K562 (cell line): ENCODE results near the gene IKBKG. TPM values are rescaled to one million over a fixed set of nuclear protein-coding genes. Genes with fewer than 3 reads are reported as not detected.

Experiments used
- ATF1 ChIP-seq, 2 experiments: fragments of 450-650 bp in 1 of 2; IDR thresholded peaks; 2 replicates each; pipeline ENCODE4 v1.6.1; 2016; ENCODE audit warnings: missing compliant biosample characterization in 1 of 2, missing genetic modification characterization in 1 of 2
- HDAC1 ChIP-seq, 2 experiments: fragments of 450-650 bp; IDR thresholded peaks; 2 replicates each; pipeline ENCODE4 v1.6.1; 2016 to 2017; ENCODE audit warnings: inconsistent platforms in 1 of 2, mild to moderate bottlenecking in 1 of 2, moderate library complexity in 1 of 2
- KAT2B ChIP-seq: IDR thresholded peaks from one replicate; pipeline ENCODE4 v1.6.1; 2012; ENCODE audit warnings: low read depth, mild to moderate bottlenecking, control low read depth, inconsistent platforms, low read length, moderate library complexity
- KDM4B ChIP-seq, 2 experiments: fragments of 450-650 bp in 1 of 2; sonication (generic) in 1 of 2; IDR thresholded peaks; 2 replicates each; pipeline ENCODE4 v1.6.1; 2016 to 2017; ENCODE audit warnings: borderline replicate concordance in 2 of 2, antibody characterized with exemption in 1 of 2, low read depth in 1 of 2, mild to moderate bottlenecking in 1 of 2
- MBD2 ChIP-seq: sonication (generic); IDR thresholded peaks from 2 replicates; pipeline ENCODE4 v1.6.1; 2016; ENCODE audit warnings: low read depth, borderline replicate concordance
- NCOA4 ChIP-seq: fragments of 450-650 bp; IDR thresholded peaks from 2 replicates; pipeline ENCODE4 v1.6.1; 2018; ENCODE audit warnings: mild to moderate bottlenecking; ENCODE audit not compliant: partially characterized antibody
- NR1H2 ChIP-seq: sonication (generic); formaldehyde crosslinking; IDR thresholded peaks from 2 replicates; pipeline ENCODE4 v1.4.0; 2020; ENCODE audit warnings: mild to moderate bottlenecking, missing genetic modification reagents
- POLR2AphosphoS5 ChIP-seq: IDR thresholded peaks from 2 replicates; pipeline ENCODE4 v1.6.1; 2011; ENCODE audit warnings: mild to moderate bottlenecking, low read depth, low read length, moderate library complexity; ENCODE audit not compliant: control insufficient read depth, insufficient read depth
- SRSF9 ChIP-seq: fragments of 200-400 bp; formaldehyde crosslinking; IDR thresholded peaks from 2 replicates; pipeline ENCODE4 v1.6.1; 2017; ENCODE audit warnings: low read depth, low read length, borderline replicate concordance
- SUPT5H ChIP-seq: fragments of 450-650 bp; IDR thresholded peaks from 2 replicates; pipeline ENCODE4 v1.6.1; 2016
- XRCC3 ChIP-seq: fragments of 450-650 bp; IDR thresholded peaks from 2 replicates; pipeline ENCODE4 v1.6.1; 2017; ENCODE audit warnings: mild to moderate bottlenecking, moderate library complexity
- polyA plus RNA-seq, 8 experiments: library from polyadenylated mRNA; depleted of rRNA in 4 of 8; stranded (reverse) in 5 of 8; unstranded in 3 of 8; fragments of >200 nt; fragmentation: Nextera tagmentation in 2 of 8; fragmentation: Illumina TruSeq in 1 of 8; extraction: Ambion mirVana in 2 of 8; extraction: Trizol in 1 of 8; gene quantifications; 2 replicates each; pipeline versions ENCODE4 v1.2.1 to v1.2.3, GENCODE V29; 2011 to 2014; ENCODE audit warnings: inconsistent platforms in 1 of 8, missing spikeins in 1 of 8
- total RNA-seq, 7 experiments: library from RNA; depleted of rRNA in 6 of 7; stranded (reverse); fragments of >200 nt in 6 of 7; fragmentation: Illumina TruSeq in 2 of 7; extraction: Trizol in 2 of 7; gene quantifications; 2 replicates each; pipeline versions ENCODE4 v1.2.1 to v1.2.3, GENCODE V29; 2011 to 2021; ENCODE audit warnings: low replicate concordance in 1 of 7
- TF ChIP-seq, protein P1 (sequence below): sonication (generic); formaldehyde crosslinking; IDR thresholded peaks from 2 replicates; pipeline ENCODE4 v1.8.0; 2022; ENCODE audit warnings: mild to moderate bottlenecking, missing genetic modification reagents
- TF ChIP-seq, protein P2 (sequence below): fragments of 250-450 bp; sonication (Bioruptor Pico); IDR thresholded peaks from 2 replicates; pipeline ENCODE4 v1.4.0; 2020; ENCODE audit warnings: mild to moderate bottlenecking, moderate library complexity, borderline replicate concordance
- TF ChIP-seq, protein P3 (sequence below): fragments of 250-450 bp; sonication (Bioruptor Pico); IDR thresholded peaks from 2 replicates; pipeline ENCODE4 v1.4.0; 2020; ENCODE audit warnings: mild to moderate bottlenecking
- TF ChIP-seq, protein P4 (sequence below), 2 experiments: fragments of 200-800 bp in 1 of 2; sonication (Bioruptor generic) in 1 of 2; sonication (generic) in 1 of 2; formaldehyde crosslinking in 1 of 2; IDR thresholded peaks in 1 of 2; conservative IDR thresholded peaks in 1 of 2; 2 replicates each; pipeline versions ENCODE4 v1.5.0 to v1.6.1; 2016 to 2020; ENCODE audit warnings: missing compliant biosample characterization in 1 of 2, missing genetic modification characterization in 1 of 2, missing genetic modification reagents in 1 of 2

IKBKG gene
- total and polyA plus RNA-seq, 9 of the 15 experiments (the other 6 are each of a cell fraction or from before 2014, with no cell fraction given): 0.68 to 60.0 (median 21.9) TPM

DNA sequence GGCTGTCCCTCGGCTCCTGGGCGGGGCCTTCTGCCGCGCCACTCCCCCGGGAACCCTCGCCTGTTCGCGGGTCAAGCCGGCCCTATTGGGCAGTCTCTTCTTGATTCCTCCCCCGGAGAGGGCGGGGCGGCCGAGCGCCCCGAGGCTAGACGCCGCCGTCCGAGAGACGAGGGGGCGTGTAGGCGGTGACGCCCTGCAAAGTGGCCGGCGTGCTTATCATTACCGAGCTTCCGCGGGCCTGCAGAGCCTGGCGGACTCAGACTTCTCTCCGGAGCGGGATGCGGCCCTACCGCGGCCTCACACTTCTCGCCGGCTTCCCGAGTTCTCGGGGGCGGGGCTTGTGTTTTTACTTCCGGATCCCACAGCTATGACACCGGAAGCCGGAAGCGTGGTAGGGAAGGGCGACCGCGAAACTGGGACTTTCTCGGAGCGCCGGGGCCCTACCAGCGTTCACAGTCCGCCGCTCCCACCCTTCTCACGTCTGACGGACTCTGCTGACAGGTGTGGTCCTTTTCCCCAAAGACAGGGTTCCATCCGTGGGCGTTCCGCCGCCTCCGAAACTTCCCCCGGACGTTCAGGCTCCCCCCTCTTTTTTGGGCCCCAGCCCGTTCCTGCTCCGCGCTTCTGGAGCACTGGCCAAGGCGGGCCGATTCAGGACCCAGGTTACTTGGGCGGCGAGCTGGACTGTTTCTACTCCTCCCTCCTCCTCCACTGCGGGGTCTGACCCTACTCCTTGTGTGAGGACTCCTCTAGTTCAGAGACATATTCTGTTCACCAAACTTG lies at the start of gene IKBKG (continued):
- TF ChIP-seq XRCC3: no peak
- TF ChIP-seq SRSF9: no peak
- TF ChIP-seq KDM4B (IDR thresholded peaks at IDR 0.05; ENCODE audit: borderline replicate concordance in 2 of 2, low read depth in 1 of 2): 0 out of 4 replicates have a peak, but pooled peaks of 1 of the 2 experiments have one; percentile 64
- TF ChIP-seq HDAC1 (IDR thresholded peaks at IDR 0.05): peak in 1 of 2 experiments; percentile 65; a peak in 2 of 4 replicates
- peak; percentile 33; the same call in 1 of the 2 replicates for TF ChIP-seq MBD2
- no peak for TF ChIP-seq KAT2B
- no peak for TF ChIP-seq ATF1 (CRISPR knock-in tag; IDR thresholded peaks at IDR 0.05)
- peak; percentile 74 for TF ChIP-seq ATF1 (tag; IDR thresholded peaks at IDR 0.05)
- TF ChIP-seq, protein P1, sequence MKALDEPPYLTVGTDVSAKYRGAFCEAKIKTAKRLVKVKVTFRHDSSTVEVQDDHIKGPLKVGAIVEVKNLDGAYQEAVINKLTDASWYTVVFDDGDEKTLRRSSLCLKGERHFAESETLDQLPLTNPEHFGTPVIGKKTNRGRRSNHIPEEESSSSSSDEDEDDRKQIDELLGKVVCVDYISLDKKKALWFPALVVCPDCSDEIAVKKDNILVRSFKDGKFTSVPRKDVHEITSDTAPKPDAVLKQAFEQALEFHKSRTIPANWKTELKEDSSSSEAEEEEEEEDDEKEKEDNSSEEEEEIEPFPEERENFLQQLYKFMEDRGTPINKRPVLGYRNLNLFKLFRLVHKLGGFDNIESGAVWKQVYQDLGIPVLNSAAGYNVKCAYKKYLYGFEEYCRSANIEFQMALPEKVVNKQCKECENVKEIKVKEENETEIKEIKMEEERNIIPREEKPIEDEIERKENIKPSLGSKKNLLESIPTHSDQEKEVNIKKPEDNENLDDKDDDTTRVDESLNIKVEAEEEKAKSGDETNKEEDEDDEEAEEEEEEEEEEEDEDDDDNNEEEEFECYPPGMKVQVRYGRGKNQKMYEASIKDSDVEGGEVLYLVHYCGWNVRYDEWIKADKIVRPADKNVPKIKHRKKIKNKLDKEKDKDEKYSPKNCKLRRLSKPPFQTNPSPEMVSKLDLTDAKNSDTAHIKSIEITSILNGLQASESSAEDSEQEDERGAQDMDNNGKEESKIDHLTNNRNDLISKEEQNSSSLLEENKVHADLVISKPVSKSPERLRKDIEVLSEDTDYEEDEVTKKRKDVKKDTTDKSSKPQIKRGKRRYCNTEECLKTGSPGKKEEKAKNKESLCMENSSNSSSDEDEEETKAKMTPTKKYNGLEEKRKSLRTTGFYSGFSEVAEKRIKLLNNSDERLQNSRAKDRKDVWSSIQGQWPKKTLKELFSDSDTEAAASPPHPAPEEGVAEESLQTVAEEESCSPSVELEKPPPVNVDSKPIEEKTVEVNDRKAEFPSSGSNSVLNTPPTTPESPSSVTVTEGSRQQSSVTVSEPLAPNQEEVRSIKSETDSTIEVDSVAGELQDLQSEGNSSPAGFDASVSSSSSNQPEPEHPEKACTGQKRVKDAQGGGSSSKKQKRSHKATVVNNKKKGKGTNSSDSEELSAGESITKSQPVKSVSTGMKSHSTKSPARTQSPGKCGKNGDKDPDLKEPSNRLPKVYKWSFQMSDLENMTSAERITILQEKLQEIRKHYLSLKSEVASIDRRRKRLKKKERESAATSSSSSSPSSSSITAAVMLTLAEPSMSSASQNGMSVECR (CRISPR knock-in tag): peak; percentile 48; the same call in 1 of the 2 replicates
- TF ChIP-seq NR1H2 (CRISPR knock-in tag): 0 out of 2 replicates have a peak, but pooled peaks have one; percentile 15
- TF ChIP-seq, protein P2, sequence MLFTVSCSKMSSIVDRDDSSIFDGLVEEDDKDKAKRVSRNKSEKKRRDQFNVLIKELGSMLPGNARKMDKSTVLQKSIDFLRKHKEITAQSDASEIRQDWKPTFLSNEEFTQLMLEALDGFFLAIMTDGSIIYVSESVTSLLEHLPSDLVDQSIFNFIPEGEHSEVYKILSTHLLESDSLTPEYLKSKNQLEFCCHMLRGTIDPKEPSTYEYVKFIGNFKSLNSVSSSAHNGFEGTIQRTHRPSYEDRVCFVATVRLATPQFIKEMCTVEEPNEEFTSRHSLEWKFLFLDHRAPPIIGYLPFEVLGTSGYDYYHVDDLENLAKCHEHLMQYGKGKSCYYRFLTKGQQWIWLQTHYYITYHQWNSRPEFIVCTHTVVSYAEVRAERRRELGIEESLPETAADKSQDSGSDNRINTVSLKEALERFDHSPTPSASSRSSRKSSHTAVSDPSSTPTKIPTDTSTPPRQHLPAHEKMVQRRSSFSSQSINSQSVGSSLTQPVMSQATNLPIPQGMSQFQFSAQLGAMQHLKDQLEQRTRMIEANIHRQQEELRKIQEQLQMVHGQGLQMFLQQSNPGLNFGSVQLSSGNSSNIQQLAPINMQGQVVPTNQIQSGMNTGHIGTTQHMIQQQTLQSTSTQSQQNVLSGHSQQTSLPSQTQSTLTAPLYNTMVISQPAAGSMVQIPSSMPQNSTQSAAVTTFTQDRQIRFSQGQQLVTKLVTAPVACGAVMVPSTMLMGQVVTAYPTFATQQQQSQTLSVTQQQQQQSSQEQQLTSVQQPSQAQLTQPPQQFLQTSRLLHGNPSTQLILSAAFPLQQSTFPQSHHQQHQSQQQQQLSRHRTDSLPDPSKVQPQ: no peak
- TF ChIP-seq POLR2AphosphoS5: peak; percentile 61
- TF ChIP-seq, protein P3, sequence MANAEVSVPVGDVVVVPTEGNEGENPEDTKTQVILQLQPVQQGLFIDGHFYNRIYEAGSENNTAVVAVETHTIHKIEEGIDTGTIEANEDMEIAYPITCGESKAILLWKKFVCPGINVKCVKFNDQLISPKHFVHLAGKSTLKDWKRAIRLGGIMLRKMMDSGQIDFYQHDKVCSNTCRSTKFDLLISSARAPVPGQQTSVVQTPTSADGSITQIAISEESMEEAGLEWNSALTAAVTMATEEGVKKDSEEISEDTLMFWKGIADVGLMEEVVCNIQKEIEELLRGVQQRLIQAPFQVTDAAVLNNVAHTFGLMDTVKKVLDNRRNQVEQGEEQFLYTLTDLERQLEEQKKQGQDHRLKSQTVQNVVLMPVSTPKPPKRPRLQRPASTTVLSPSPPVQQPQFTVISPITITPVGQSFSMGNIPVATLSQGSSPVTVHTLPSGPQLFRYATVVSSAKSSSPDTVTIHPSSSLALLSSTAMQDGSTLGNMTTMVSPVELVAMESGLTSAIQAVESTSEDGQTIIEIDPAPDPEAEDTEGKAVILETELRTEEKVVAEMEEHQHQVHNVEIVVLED (CRISPR knock-in tag): 0 out of 2 replicates have a peak, but pooled peaks have one; percentile 33
- no peak for TF ChIP-seq NCOA4
- TF ChIP-seq, protein P4, sequence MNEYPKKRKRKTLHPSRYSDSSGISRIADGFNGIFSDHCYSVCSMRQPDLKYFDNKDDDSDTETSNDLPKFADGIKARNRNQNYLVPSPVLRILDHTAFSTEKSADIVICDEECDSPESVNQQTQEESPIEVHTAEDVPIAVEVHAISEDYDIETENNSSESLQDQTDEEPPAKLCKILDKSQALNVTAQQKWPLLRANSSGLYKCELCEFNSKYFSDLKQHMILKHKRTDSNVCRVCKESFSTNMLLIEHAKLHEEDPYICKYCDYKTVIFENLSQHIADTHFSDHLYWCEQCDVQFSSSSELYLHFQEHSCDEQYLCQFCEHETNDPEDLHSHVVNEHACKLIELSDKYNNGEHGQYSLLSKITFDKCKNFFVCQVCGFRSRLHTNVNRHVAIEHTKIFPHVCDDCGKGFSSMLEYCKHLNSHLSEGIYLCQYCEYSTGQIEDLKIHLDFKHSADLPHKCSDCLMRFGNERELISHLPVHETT (CRISPR knock-in tag; conservative IDR thresholded peaks at IDR 0.05 in 1 of 2, IDR thresholded peaks at IDR 0.05 in 1 of 2): peak in 1 of 2 experiments; percentile 89; a peak in 2 of 4 replicates
- TF ChIP-seq SUPT5H: peak; percentile 54
